Common myeloid progenitor, CD34-positive (primary cell): ENCODE data around the gene AHCYL1.
A peak's percentile ranks its signal among the peaks of the same experiment; 100 is the strongest.

Source experiments
- CTCF ChIA-PET: fragments of 350-600 bp; sonication (Branson Sonifier 250); formaldehyde crosslinking; loops from one replicate; lab custom pipeline; 2021; ENCODE audit warnings: antibody characterized with exemption; lab: Charles Lee
- POLR2A ChIA-PET: fragments of 350-600 bp; sonication (Branson Sonifier 250); formaldehyde crosslinking; loops from one replicate; lab custom pipeline; 2021; ENCODE audit warnings: antibody characterized with exemption; lab: Charles Lee
- DNase-seq, 3 donors: peaks; one replicate each; pipeline versions ENCODE4 v3.0.0 to v3.0.0-alpha.2; 2013
- H3K27ac ChIP-seq, 2 experiments: 1 replicate in 1 of 2; 2 replicates in 1 of 2; pipeline ENCODE4 v1.7.0; 2013; ENCODE audit warnings: inconsistent platforms in 2 of 2, low read length in 2 of 2, mild to moderate bottlenecking in 2 of 2, low read depth in 1 of 2, moderate library complexity in 1 of 2; ENCODE audit not compliant: severe bottlenecking in 2 of 2, insufficient read depth in 1 of 2, poor library complexity in 1 of 2
- H3K27me3 ChIP-seq, 5 experiments: replicated peaks in 2 of 5; 1 replicate in 3 of 5; 2 replicates in 2 of 5; pipeline versions ENCODE4 v1.6.1 to v1.7.0; 2013; ENCODE audit warnings: low read length in 4 of 5, mild to moderate bottlenecking in 2 of 5, moderate library complexity in 2 of 5, inconsistent platforms in 1 of 5; ENCODE audit not compliant: insufficient read depth in 5 of 5, control insufficient read depth in 4 of 5
- H3K36me3 ChIP-seq, 4 experiments: 1 replicate in 2 of 4; 2 replicates in 2 of 4; pipeline versions ENCODE4 v1.6.1 to v1.7.0; 2013; ENCODE audit warnings: low read length in 3 of 4, control low read depth in 1 of 4, mild to moderate bottlenecking in 1 of 4; ENCODE audit not compliant: control insufficient read depth in 4 of 4, insufficient read depth in 4 of 4
- H3K4me1 ChIP-seq, 4 experiments: 1 replicate in 3 of 4; 2 replicates in 1 of 4; pipeline versions ENCODE4 v1.6.1 to v1.7.1; 2013; ENCODE audit warnings: low read length in 3 of 4, mild to moderate bottlenecking in 3 of 4, control low read depth in 1 of 4, inconsistent platforms in 1 of 4, moderate library complexity in 1 of 4; ENCODE audit not compliant: control insufficient read depth in 4 of 4, insufficient read depth in 4 of 4; ENCODE audit errors: control extremely low read depth in 1 of 4
- H3K4me3 ChIP-seq, 7 experiments: 1 replicate in 4 of 7; 2 replicates in 3 of 7; pipeline versions ENCODE4 v1.5.1 to v1.7.0; 2013; ENCODE audit warnings: mild to moderate bottlenecking in 7 of 7, low read length in 6 of 7, moderate library complexity in 6 of 7, inconsistent platforms in 2 of 7, low read depth in 2 of 7, control low read depth in 1 of 7; ENCODE audit not compliant: insufficient read depth in 4 of 7, control insufficient read depth in 1 of 7; ENCODE audit errors: extremely low read depth in 1 of 7
- H3K9me3 ChIP-seq, 5 experiments: 1 replicate in 4 of 5; 2 replicates in 1 of 5; pipeline versions ENCODE4 v1.6.1 to v1.7.1; 2013; ENCODE audit warnings: low read length in 4 of 5, mild to moderate bottlenecking in 2 of 5, inconsistent platforms in 1 of 5, low read depth in 1 of 5, moderate library complexity in 1 of 5; ENCODE audit not compliant: control insufficient read depth in 4 of 5, insufficient read depth in 2 of 5; ENCODE audit errors: control extremely low read depth in 1 of 5
- WGBS: methylation state at CpG from one replicate; pipeline ENCODE4 v1.1.5; 2013; ENCODE audit not compliant: insufficient coverage; 5-methylcytosine and 5-hydroxymethylcytosine counted together

Gene AHCYL1

DNA sequence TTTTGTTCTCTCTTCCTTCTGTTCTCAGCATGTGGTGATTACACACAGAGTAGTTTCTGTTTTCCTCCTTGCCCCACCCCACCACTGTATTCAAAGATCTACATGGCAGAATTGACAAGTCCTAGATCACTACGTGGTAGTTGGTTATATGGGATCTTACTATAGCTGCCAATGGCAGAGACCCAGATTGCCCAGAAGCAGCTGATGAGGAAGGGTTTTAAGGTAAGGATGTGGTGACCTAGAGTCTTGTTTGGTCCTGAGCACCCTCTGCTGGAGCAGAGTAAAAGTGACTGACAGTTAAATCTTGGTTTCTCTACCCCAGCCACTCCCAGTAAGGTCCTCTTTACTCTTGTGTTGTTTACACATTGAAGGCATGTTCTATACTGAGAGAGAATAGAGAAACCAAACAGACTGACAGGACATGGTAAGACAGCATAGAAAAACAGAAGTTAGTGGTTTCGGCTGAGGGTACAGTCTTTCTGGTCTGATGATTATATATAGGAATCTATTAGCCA lies 27.0 kb downstream of the AHCYL1 start:
- no CpG with 5 or more reads among the region's 2 CpGs for WGBS
- DNase-seq = peak; percentile 65 to 82 (median 78)
- POLR2A ChIA-PET = interaction anchor here (0.7 kb wide), 1 partner anchor 12 kb away, joined by 3 read pairs; no protein-coding TSS in a partner anchor
- Histone ChIP-seq H3K27me3 (no peaks in the 10 kb centered on the region), H3K36me3 (peaks cover 32 to 74% (median 60%) of the 10 kb centered on the region in 4 experiments), H3K4me1 (no peaks in the 10 kb centered on the region), H3K4me3 (no peak overlapping the region), H3K9me3 (no peaks in the 10 kb centered on the region), H3K27ac (no peak overlapping the region)
- CTCF ChIA-PET = interaction anchor here (0.7 to 3.9 kb wide), 26 partner anchors 9 to 995 kb away, joined by 3 to 47 read pairs (median 5); partner anchors contain the start of genes AHCYL1 and STRIP1

DNA sequence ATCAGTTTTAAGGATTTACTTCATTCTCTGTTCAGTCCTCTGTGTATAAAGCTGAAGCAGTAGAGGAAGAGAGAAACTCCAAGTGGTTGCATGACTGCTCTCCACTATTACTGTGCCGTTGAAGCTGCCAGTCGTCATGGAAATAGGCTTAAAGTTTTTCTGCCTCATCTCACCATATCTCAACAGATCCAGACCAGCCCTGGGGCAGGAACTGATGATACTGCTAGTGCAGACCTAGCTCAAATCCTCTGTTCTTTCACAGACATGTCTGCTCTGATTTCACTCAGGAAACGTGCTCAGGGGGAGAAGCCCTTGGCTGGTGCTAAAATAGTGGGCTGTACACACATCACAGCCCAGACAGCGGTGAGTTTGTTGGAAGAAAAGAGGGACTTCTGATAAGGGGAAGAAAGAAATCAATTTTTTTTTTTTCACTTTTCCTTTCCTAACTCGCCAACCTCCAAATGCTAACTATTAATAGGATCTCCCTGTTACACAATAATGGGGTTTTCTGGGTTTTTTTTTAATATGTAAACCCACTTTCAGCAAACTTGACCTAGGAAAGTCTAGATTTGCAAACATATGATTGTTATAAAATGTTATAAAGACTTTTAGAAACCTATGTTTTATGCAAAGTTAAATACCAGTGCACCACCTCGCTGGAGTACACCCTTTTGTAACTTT lies 27.7 kb downstream of the AHCYL1 start:
- 100% methylated on average over 3 of the region's 6 CpGs for WGBS
- ChIA-PET CTCF (interaction anchor here (0.7 to 3.9 kb wide), 17 partner anchors 11 to 995 kb away, joined by 3 to 47 read pairs (median 7); partner anchors contain the start of genes AHCYL1 and STRIP1), POLR2A (interaction anchor here (0.7 kb wide), 1 partner anchor 13 kb away, joined by 3 read pairs; no protein-coding TSS in a partner anchor)
- peak in 2 of 3 donors; percentile 13 to 34 for DNase-seq
- Histone ChIP-seq H3K27ac (no peak overlapping the region), H3K36me3 (peaks cover 33 to 78% (median 64%) of the 10 kb centered on the region in 4 experiments), H3K4me1 (no peaks in the 10 kb centered on the region), H3K27me3 (no peaks in the 10 kb centered on the region), H3K4me3 (no peak overlapping the region), H3K9me3 (no peaks in the 10 kb centered on the region)

DNA sequence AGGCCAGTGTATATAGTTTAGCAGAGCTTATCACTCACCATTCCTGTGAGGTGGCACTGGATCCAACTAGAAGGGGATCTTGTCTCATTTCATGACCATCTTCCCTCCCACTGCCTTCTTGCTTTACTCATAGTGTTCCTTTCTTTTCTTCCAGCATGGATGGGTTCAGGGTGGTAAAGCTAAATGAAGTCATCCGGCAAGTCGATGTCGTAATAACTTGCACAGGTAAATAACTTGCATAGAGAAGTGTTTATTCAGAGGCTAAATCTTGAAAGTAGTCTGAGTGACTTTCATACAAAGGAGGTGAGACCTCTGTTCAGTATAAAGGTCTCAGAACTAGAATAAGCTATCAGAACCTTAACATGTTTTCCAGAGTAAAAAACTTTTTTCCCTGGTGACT lies 33.2 kb downstream of the AHCYL1 start:
- Histone ChIP-seq H3K27me3 (no peaks in the 10 kb centered on the region), H3K27ac (no peak overlapping the region), H3K36me3 (peaks cover 40 to 94% (median 75%) of the 10 kb centered on the region in 4 experiments), H3K4me1 (no peaks in the 10 kb centered on the region), H3K9me3 (no peaks in the 10 kb centered on the region), H3K4me3 (no peak overlapping the region)
- no peak for DNase-seq
- ChIA-PET CTCF (interaction anchor here (0.6 to 2.1 kb wide), 8 partner anchors 8 to 657 kb away, joined by 3 to 6 read pairs (median 4); partner anchors contain the start of gene AHCYL1), POLR2A (no interaction called here)
- WGBS = 97% methylated on average over 3 of the region's 3 CpGs

DNA sequence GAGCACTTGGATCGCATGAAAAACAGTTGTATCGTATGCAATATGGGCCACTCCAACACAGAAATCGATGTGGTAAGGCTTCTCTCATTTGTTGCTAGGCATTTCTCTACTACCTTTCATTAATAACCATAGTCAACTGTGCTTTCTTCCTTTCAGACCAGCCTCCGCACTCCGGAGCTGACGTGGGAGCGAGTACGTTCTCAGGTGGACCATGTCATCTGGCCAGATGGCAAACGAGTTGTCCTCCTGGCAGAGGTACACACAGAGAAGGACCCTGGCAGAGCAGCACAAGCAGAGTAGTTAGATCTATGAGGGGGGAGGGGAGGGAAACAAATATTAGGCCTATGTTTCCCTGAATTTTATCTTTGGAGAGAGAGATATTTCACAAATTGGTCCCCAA lies 33.8 kb downstream of the AHCYL1 start:
- DNase-seq = no peak
- WGBS = 94% methylated on average over 9 of the region's 9 CpGs
- CTCF ChIA-PET = interaction anchor here (0.6 to 3.0 kb wide), 6 partner anchors 8 to 658 kb away, joined by 3 to 22 read pairs (median 4); partner anchors contain the start of gene AHCYL1
- no peaks in the 10 kb centered on the region for H3K4me1 ChIP-seq
- POLR2A ChIA-PET = no interaction called here
- no peaks in the 10 kb centered on the region for H3K9me3 ChIP-seq
- no peak overlapping the region for H3K27ac ChIP-seq
- peaks cover 45 to 94% (median 76%) of the 10 kb centered on the region in 4 experiments for H3K36me3 ChIP-seq
- no peaks in the 10 kb centered on the region for H3K27me3 ChIP-seq
- no peak overlapping the region for H3K4me3 ChIP-seq

DNA sequence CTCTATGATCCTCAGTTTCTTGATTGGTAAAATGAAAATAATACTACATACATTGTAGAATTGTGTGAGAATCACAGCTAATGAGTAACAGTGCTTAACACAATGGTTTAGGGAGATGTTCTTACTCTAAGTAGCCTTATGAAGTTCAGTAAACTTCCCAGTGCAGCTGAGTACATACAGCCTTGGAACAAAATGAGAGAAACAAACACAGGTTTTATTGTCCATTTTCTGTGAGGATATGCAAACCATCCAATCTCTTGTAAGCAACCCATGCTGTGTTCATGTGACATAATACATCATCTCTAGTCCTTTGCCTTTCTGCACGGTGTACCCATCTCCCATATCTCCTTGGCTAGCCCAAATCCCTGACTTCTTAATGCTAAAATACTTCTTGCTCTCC lies 35.2 kb downstream of the AHCYL1 start:
- ChIA-PET POLR2A (no interaction called here), CTCF (interaction anchor here (0.8 to 3.0 kb wide), 8 partner anchors 9 to 43 kb away, joined by 3 to 22 read pairs (median 3); partner anchors contain the start of gene STRIP1)
- Histone ChIP-seq H3K9me3 (no peaks in the 10 kb centered on the region), H3K27ac (no peak overlapping the region), H3K36me3 (peaks cover 40 to 87% (median 73%) of the 10 kb centered on the region in 4 experiments), H3K4me3 (no peak overlapping the region), H3K27me3 (no peaks in the 10 kb centered on the region), H3K4me1 (no peaks in the 10 kb centered on the region)
- 90% methylated on average over 1 of the region's 1 CpG for WGBS
- no peak for DNase-seq

DNA sequence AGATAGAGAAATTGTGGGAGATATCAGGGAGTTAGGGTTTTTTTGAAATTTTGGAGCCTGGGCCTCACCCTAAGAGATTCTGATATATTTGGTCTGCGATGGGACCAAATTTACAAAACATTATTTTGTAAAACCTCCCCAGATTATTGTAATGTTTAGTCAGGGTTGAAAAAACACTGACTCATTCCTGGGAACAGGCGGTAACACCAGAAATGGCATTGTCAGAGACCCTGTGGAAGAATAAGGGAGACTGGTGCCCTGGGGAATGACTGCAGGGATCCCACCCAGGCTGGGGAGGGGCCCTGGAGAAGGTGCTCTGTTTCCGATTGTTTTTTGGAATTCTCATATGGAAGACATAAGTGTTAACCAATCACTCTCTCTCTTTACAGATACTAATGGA lies 36.7 kb downstream of the AHCYL1 start:
- Histone ChIP-seq H3K4me3 (no peak overlapping the region), H3K27me3 (no peaks in the 10 kb centered on the region), H3K27ac (no peak overlapping the region), H3K36me3 (peaks cover 36 to 76% (median 60%) of the 10 kb centered on the region in 4 experiments), H3K4me1 (no peaks in the 10 kb centered on the region), H3K9me3 (no peaks in the 10 kb centered on the region)
- ChIA-PET POLR2A (no interaction called here), CTCF (interaction anchor here (3.0 kb wide), 1 partner anchor 8 kb away, joined by 22 read pairs; no protein-coding TSS in a partner anchor)
- WGBS = 100% methylated on average over 1 of the region's 3 CpGs
- no peak for DNase-seq

DNA sequence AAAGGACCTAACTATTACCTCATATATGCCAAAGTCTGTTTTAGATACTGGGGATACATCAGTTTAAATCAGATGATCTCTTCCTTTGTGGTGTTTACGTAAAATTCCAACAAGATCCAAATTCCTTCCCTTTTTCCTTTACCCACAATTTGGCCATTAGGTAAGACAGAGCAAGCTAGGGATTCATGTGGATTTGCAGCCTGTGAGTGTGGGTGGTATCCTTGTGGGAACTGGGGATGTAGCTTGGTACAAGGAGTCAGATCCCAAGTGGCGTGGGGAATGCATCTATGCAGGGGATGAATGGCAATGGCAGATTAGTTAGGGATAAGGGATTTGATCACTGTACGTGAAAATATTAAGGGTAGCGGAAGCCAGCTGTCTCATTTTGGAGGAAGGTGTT lies 40.0 kb downstream of the AHCYL1 start:
- Histone ChIP-seq H3K27ac (no peak overlapping the region), H3K9me3 (no peaks in the 10 kb centered on the region), H3K36me3 (peaks cover 15 to 44% (median 27%) of the 10 kb centered on the region in 4 experiments), H3K4me1 (no peaks in the 10 kb centered on the region), H3K27me3 (no peaks in the 10 kb centered on the region), H3K4me3 (no peak overlapping the region)
- DNase-seq = no peak
- ChIA-PET POLR2A (no interaction called here), CTCF (interaction anchor here (0.8 to 1.0 kb wide), 3 partner anchors 14 to 29 kb away, joined by 3 read pairs; no protein-coding TSS in a partner anchor)
- 100% methylated on average over 3 of the region's 4 CpGs for WGBS
